Activated CD8-positive, alpha-beta memory T cell treated with anti-CD3 and anti-CD28 coated beads for 4 hours (primary cell): ENCODE data around the gene S100A9.
"Not testable (repeated sequence)": the region's sequence is repeated elsewhere in the genome, so short reads cannot be mapped to it uniquely, and the experiment has no call there.

Source experiments
- DNase-seq, 2 donors: peaks; one replicate each; pipeline ENCODE4 v3.0.0-alpha.2; 2020; ENCODE audit warnings: low read depth in 2 of 2

Gene S100A9

DNA sequence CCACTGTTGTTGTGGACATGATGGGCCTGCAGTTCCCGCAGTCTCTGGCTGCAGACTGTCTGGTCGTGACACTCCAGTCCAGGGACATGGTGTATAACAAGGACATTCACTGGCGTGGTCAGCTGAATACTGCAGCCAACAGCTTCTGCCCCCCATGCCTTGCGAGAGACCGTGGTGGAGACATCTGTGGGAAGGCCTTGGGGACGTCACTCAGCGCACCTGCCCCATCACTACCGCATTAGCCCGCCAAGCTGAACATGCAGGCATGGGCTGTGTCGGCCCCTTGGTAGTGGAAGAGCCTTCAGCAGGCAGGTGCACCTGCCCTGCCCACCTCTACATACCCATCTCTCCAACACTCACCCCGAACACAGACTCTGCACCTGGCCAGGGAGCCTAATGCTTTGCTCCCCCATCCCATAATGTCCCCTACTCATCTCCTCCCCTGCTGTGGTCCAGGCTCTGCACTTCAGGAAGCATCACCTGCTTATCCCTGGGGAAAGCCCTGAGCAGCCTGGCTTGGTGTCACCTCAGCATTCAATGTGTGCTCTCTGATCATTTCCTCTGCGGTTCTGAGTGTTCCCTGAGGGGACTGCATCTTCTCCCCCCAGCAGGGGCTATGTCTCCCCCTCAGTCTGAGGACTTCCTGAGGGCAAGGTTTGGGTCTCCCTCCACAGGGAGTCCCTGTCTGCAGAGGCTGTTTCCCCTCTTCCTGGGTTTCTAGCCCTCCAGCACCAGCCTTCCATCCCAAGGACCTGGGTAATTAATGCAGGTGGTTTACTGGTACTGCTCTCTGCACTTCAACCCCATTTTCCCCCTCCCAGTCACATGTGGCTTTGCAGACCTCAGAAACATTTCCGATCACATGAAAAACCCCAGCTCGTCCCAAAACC is 12.2 kb upstream of the S100A9 start:
- DNase-seq, result no peak

DNA sequence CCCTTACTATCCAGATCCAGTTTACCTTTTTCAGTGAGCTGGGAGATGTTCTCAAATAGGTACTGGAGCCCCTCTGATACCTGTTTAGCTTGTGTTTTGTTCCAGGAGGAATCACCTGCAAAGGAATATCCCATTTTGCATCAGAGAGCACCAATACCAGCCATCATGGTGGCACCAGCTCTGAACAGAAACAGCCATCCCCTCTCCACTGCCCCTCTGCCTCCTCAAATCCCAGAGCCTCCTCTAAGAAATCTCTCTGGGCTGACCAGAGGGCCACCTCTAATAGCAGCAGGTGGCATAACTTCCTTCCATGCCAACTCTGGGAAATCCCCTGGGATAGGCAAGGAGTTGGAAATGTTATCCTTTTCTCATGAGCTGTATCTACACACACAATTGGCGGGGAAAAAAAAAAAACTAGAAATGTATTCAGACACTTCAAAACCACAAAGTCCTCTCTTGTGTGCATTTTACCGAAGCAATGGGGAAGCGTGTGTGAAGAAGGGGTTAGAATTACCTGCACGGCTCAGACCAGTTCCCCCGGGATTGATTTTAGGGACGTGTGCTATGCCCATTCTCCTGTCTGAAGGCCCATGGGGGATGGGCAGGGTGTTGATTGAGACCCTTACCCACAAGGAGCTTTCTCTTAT is 11.5 kb upstream of the S100A9 start:
- DNase-seq, result no peak

DNA sequence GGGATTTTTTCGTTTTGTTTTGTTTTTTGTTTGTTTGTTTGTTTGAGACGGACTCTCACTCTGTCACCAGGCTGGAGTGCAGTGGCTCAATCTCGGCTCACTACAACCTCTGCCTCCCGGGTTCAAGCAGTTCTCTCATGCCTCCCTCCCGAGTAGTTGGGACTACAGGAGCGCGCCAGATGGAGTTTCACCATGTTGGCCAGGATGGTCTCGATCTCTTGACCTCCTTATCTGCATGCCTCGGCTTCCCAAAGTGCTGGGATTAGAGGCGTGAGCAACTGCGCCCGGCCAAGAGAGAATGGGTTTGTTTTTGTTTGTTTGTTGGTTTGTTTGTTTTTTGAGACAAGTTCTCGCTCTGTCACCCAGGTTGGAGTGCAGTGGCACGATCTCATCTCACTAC is 10.6 kb upstream of the S100A9 start:
- not testable (repeated sequence) for DNase-seq

DNA sequence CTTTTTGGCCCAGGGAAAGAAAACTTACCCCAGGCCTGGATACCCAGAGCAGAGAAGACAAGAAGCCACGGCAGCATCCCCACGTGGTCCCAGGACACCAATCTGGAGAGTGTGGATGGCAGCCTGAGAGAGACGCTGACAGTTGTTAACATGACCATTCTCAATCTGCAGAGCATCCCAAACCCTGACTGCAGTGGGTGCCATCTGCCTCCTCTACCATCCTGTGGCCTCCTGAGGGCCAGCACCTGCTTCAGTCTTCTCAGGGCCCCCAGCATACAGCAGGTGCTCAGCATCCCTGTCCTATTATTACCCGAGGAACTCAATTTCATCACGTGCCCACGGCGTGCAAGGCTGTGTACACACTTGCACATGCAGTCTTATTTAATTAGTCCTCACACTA is 9.8 kb upstream of the S100A9 start:
- no peak for DNase-seq

DNA sequence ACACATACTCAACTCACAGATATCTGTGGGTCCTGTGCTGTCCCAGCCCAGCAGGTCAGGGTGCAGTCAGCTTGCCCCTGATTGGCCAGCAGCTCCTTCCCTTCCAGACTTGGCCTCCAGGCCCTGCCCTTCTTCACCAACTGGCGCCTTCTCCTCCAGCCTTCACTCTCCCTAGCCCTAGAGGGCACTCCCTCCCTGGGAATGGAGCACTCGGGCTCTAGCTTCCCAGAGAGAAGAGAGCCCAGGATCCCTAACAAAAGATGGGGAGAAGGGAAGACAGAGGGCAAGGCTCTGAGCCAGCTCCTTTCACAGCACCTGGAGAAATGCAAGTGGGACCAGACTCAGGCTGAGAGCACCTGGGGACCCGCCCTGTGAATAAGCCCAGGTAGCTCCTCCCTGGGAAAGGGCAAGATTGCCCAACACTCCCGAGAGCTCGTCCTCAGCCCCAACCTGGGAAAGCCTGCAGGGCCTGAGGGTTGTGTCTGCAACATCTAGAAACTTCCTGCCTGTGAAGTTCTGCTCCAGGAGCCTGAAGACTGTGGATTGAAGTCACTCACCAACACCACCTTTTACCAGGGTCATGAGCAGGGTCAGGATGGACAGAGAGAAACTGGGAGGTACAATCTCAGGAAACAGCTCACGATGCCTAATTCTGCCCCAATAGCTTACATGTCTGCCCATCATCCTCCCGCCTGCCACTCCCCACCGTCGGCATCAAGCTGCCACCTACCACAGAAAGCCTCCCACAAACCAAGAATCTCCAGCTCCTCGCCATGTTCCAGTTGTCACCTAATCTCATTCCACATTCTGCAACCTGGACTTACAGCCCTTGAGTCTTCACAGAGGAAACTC is 8.9 kb upstream of the S100A9 start, which contains the start of gene PGLYRP4:
PGLYRP4 (minus strand) TSS at position 331 of the 852 bp plus-strand sequence. CDS start 909 bp downstream, outside the sequence.
- DNase-seq, result no peak

DNA sequence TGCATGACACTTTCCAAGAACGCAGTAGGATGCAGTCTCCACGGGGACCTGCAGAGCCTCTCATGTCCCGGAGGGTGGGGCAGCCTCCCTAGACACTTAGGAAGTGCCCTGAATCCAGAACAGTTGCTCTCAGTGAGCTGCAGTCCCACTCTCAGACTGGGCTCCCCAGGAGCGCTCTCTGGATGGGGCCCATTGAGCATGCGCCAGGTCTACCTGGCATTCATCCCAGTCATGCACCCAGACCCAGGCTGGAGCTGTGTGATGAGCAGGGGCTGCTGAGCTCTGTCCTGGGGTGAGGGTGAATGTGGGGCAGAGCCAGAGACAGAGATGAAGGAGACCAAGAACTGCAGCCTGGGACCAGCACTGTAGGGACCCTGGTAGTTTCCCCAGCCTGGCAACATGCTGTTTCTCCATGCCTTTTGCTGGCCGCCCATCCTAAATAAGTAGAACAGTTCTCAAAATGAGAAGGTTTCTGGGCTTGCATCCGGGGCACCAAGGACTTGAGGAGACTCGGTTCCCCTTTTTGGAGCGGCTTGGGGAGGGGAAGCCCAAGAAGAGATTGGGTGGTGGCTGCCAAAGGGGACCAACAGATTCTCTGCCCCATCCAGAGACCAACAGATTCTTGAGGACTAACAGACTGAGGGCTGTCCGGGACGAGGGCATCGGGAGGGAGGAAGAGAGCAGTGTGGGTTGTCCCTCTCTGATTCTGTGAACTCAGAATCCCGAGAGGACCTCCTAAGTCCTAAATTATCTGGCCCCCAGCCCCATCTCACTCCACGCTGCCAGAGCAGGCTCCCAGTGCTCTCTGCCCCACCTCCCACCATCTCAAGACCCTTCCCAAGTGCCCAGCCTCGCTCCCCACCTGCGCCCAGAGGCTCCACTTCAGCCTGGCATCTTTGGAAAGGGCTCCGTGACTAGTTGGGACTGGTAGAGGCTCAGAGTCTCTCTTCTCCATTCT is 8.0 kb upstream of the S100A9 start:
- no peak for DNase-seq

DNA sequence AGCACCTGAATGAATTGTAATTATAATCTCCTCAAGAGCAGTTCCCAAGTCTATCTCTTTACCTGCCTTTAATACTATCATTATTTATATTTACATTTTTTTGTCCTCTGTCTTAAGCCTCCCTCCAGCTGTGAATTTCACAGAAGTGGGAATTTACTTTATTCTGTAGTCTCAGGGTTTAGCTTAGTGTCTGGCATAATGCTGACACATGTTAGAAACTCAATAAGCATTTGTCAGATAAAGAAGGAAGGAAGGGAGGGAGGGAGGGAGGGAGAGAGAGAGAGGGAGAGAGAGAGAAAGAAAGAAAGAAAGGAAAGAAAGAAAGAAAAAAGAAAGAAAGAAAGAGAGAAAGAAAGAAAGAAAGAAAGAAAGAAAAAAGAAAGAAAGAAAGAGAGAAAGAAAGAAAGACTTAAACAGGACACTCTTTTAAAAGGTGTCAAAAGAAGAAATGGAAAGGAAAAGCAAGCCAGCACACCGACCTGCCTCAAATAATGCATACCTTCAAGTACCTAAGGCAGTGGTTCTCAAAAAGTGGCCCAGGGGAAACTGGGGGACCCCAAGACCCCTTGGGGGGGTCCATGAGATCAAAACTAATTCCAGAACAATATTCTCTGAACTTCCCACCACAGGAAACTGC is 7.2 kb upstream of the S100A9 start:
- no peak for DNase-seq

DNA sequence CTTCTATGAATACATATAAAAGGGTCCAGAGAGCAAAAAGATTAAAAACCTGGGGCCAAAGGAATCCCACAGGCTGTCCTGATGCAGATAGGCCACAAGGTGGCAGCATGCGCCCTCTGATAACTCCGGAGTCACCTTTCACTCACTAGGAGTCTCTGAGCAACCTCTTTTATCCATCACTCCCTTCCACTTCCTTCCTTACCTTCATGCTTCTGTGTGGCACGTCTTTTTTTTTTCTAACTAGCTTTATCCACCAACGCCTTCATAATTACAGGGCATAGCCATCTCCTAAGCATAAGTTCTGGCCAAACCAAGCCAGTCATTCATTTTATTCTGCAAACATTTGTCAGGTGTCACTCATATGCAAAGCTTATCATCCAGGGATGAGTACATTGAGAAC is 5.1 kb upstream of the S100A9 start:
- peak; percentile 18 to 40 for DNase-seq

DNA sequence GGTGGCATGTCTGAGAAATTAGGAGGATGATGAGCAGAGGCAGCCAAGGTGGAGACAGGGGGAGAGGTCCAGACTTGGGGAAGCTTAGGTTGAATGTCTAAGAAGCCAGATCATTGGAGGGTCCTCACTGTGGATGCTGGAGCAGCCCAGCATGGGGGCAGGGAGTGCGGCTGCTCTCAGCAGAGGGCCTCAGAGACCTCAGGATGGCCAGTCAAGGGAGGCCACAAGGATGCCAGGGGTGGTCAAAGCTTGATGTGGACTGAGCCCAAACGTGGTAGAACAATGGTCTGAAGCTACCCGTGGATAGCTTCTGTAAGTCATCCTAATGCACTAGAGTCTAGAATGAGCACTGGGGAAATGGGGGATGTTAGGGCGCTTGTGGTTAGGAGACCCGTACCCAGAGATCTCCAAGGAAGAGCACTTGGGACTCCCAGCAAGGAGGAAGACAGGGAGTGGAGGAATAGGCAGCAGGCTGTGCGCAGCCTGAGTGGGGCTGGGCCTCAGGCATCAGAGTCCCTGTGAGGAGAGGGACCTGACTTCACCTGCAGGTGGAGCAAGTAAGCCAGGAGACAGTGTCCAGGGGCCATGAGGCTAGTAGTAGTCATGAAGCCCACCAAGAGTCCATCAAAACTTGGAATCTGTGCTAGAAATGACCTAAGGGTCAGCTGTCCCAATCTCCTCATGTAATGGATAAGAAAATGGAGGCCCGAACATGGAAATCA is 4.3 kb upstream of the S100A9 start:
- DNase-seq, result no peak

DNA sequence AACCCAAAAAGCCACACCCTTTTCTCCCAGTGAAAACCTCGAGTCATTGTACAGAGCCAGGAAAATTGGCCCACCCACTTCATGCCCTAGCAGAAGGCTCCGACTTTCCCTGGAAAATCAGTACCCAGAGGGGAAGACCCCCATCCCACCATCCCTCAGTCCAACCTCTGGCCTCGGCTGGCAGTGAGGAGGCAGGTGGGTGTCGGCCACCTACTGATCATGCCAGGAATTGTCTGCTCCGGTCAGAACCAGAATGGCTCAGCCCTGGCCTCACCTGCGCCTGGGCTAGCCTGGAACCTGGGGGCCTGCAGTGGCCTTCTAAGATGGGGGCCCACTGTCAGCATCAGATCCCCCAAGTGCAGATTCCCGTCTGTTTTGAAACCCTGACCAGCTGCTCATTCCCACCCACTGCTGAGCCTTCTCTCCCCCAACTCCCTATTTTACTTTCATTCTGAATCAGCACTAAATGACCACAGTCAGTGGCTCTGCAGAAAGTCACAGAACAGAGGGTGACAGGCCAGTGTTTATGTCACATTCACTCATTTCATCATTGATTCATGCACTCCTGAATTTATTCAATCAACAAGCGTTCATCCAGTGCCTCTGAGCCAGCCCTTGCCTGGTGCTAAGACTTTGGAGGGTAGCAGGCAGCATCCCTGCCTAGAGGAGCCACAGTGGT is 3.0 kb upstream of the S100A9 start:
- no peak for DNase-seq

DNA sequence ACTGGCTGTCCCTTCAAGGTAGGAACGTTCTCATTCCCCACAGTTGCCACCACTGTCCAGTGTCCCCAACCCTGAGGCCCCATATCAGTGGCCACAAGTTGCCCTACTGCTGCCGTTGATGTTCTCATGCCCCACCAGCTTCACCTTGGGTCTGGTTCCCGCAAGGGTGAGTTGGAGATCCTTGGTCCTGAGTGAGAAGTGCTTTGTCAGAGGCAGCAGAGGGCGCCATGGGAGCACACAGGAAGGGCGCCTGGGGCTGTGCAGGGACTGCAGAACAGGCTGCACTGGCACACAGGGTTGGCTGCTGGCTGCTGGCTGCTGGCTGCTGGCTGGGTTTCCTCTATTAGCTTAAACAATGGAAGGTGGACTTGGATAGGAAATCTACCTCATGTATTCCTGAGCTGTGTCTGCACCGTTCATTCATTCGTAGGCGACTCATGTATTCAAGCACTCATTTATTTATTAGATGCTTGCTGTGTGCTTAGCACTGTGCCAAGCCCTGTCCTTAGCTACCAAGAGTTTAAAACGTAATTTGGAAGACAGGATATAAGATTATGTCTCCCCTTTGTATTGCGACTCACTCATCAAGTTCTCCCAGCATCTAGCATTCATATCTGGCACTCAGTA is 2.1 kb upstream of the S100A9 start:
- DNase-seq, result no peak

DNA sequence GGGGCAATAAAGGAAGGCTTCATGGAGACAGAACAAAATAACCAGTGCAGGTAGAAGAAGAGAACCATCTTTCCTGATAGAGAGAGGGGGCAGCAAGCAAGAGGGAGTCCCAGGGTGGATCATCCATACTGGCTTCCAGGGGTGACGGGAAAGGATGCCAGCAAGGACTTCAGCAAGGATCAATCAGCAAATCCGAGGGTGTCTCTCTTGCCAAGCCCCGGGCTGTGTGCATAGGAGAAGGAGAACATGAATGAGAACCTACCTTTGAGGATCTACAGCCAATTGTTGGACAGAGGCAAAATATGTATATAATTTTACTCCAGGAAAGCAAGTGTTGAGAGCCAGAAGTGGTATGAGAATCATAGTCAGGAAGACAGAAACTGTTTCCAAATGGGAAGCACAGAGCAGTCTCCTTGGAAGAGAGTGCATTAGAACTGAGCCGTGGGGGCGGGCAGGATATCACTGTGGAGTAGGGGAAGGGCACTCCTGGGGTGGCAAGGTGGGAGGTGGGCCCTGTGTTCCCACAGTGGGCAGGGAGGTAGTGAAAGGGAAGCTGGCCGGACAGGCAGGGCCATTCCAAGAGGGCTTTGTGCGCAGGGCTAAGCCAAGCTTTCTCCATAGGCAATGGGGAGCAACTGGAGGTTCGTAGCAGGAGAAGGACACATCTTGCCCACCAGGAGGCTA is 1.1 kb upstream of the S100A9 start:
- DNase-seq, result no peak

DNA sequence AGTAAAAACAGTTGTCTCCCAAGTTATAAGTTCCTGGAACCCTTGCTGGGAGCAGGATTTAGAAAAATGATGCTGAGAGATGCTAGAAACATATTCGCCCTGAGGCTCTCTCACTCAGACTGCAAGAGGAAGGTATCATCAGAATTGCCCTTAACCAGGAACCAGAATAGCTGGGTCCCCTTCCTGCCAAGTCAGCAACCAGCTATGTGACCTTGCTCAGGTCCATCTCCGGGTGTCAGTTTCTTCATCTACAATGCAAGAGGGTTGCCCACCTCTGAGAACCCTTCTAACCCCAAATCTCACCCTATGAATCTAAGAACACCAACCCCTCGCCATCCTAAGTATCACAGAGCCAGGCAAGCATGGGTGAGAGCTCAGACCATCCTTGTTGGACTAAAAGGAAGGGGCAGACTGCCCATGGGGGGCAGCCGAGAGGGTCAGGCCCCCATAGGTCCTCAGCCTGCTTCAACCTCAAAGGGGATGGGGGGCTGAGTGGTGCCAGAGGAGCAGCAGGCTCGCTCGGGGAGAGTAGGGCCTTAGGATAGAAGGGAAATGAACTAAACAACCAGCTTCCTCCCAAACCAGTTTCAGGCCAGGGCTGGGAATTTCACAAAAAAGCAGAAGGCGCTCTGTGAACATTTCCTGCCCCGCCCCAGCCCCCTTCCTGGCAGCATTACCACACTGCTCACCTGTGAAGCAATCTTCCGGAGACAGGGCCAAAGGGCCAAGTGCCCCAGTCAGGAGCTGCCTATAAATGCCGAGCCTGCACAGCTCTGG is 390 bp upstream of the S100A9 start:
- no peak for DNase-seq

DNA sequence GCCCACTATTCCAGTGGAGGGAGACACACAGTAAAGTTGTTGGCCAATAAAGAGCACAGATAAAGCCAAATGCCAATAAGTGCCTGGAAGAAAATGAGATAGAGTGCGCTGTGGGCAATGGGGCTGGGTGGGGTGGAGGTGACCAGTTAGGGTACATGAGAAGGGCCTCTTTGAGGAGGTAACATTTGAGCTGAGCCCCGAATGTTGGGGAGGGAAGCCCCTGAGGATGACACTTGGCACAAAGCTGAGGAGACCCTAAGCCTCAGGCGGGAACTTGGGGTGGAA is 979 bp downstream of the S100A9 start:
- no peak for DNase-seq

DNA sequence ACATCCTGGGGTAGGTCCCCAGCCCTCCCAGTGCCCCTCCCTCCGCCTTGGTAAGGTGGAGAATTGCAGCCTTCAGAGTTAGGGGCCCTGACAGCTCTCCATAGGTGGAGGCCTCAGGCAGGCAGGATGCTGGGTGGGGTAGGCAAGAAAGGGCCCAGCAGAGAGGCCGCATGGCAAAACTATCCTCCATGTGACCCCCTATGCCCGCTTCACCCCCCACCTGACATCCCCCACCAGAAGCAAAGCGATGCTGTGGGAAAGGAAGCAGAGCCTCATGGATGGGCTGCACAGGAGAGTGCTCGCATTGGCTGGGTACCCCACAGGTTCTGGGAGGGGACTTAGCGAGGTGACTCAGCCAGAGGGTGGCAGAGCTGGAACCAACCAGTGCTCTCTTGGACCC is 1.6 kb downstream of the S100A9 start:
- no peak for DNase-seq

DNA sequence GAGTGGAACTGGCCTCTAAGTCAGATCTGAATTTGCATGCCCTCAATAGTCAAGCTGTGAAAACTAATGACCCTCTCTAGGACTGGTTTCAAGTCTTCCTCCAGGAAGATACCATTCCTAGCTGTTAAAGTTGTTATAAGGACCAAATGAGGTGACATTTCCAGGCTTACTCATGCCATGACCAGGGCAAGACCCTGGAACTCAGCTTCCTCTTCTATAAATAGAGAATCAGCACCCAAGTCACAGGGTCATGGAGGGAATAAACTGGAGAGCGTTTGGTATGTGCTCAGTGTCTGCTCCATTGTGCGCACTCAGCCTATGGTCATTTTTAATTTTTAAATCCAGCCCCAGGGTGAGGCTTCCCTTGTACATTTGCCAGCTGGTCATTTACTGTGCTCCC is 2.5 kb downstream of the S100A9 start:
- no peak for DNase-seq

DNA sequence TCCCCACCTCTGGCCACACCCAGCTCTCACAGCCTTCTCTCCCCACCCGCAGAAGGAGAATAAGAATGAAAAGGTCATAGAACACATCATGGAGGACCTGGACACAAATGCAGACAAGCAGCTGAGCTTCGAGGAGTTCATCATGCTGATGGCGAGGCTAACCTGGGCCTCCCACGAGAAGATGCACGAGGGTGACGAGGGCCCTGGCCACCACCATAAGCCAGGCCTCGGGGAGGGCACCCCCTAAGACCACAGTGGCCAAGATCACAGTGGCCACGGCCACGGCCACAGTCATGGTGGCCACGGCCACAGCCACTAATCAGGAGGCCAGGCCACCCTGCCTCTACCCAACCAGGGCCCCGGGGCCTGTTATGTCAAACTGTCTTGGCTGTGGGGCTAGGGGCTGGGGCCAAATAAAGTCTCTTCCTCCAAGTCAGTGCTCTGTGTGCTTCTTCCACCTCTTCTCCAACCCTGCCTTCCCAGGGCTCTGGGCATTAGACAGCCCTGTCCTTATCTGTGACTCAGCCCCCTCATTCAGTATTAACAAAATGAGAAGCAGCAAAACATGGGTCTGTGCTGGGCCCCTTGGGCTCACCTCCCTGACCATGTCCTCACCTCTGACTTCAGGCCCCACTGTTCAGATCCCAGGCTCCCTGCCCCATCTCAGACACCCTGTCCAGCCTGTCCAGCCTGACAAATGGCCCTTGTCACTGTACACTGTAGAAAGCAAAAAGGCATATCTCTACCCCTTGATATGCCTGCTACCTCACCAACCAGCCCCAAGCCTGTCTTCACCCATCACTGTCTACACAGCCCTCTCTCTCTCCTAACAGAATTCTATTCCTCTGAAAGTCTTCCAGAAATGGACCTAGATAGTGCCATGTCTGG is 3.2 kb downstream of the S100A9 start:
- DNase-seq, result no peak
